Caco-2 (cell line): Measurements from ENCODE around the gene GLB1L. TPM values are rescaled to one million over a fixed set of nuclear protein-coding genes. Genes with fewer than 3 reads are reported as not detected.

Source experiments
- BruUV-seq: library from RNA; stranded (reverse); fragments of 400-500 nt; replicated peaks from 2 replicates; lab custom pipeline; 2021; lab: Mats Ljungman, UMichigan
- CTCF ChIA-PET: fragments of 300-600 bp; sonication (Branson Sonifier 250); formaldehyde crosslinking; loops from one replicate; lab custom pipeline; 2022; ENCODE audit warnings: antibody characterized with exemption; lab: Charles Lee
- POLR2A ChIA-PET: fragments of 300-600 bp; sonication (Branson Sonifier 250); formaldehyde crosslinking; loops from one replicate; lab custom pipeline; 2022; ENCODE audit warnings: antibody characterized with exemption; lab: Charles Lee
- DNase-seq, 2 experiments: peaks; one replicate each; pipeline versions ENCODE4 v3.0.0 to v3.0.0-alpha.2; 2020 to 2022
- H3K27me3 ChIP-seq: replicated peaks from 2 replicates; pipeline ENCODE4 v1.6.0; 2011; ENCODE audit warnings: low read length; ENCODE audit not compliant: control insufficient read depth, insufficient read depth
- H3K36me3 ChIP-seq: 2 replicates; pipeline ENCODE4 v1.5.1; 2011; ENCODE audit warnings: low read length; ENCODE audit not compliant: control insufficient read depth, insufficient read depth
- H3K4me1 ChIP-seq: fragments of 250-450 bp; sonication (Bioruptor Pico); 2 replicates; pipeline ENCODE4 v1.5.1; 2020; ENCODE audit warnings: mild to moderate bottlenecking
- H3K4me3 ChIP-seq: 2 replicates; pipeline ENCODE4 v1.5.1; 2011; ENCODE audit warnings: low read depth, mild to moderate bottlenecking, control low read depth, low read length
- H3K9me3 ChIP-seq: fragments of 250-450 bp; sonication (Bioruptor Pico); 2 replicates; pipeline ENCODE4 v1.5.1; 2020; ENCODE audit warnings: mild to moderate bottlenecking, moderate library complexity
- H3K27ac Mint-ChIP-seq: one replicate; pipeline ENCODE4 v1.8.0; 2022; ENCODE audit warnings: mixed read lengths; ENCODE audit not compliant: unreplicated experiment
- H3K27me3 Mint-ChIP-seq: one replicate; pipeline ENCODE4 v1.8.0; 2022; ENCODE audit warnings: mixed read lengths; ENCODE audit not compliant: insufficient read depth, unreplicated experiment
- H3K36me3 Mint-ChIP-seq: one replicate; pipeline ENCODE4 v1.8.0; 2022; ENCODE audit warnings: mild to moderate bottlenecking, mixed read lengths; ENCODE audit not compliant: insufficient read depth, unreplicated experiment
- H3K4me1 Mint-ChIP-seq: one replicate; pipeline ENCODE4 v1.8.0; 2022; ENCODE audit warnings: low read depth, mixed read lengths; ENCODE audit not compliant: unreplicated experiment
- H3K4me3 Mint-ChIP-seq: one replicate; pipeline ENCODE4 v1.8.0; 2022; ENCODE audit warnings: mild to moderate bottlenecking, moderate library complexity, mixed read lengths; ENCODE audit not compliant: unreplicated experiment
- H3K9me3 Mint-ChIP-seq: one replicate; pipeline ENCODE4 v1.8.0; 2022; ENCODE audit warnings: mixed read lengths; ENCODE audit not compliant: unreplicated experiment
- CTCF ChIP-seq, 2 experiments: fragments of 200-600 bp in 1 of 2; IDR thresholded peaks; 1 replicate in 1 of 2; 2 replicates in 1 of 2; pipeline versions ENCODE4 v1.5.1 to v1.8.0; 2011 to 2022; ENCODE audit warnings: antibody characterized with exemption in 1 of 2, control low read depth in 1 of 2, inconsistent platforms in 1 of 2, low read depth in 1 of 2, low read length in 1 of 2, mild to moderate bottlenecking in 1 of 2, moderate library complexity in 1 of 2; ENCODE audit not compliant: insufficient read depth in 1 of 2, severe bottlenecking in 1 of 2, unreplicated experiment in 1 of 2
- intact Hi-C: fragments of 100-400 bp; cut with micrococcal nuclease; formaldehyde crosslinking; loops from one replicate; pipeline ENCODE4 v1.10.0; 2022; ENCODE audit not compliant: unreplicated experiment
- total RNA-seq: library from RNA; stranded (reverse); gene quantifications from 2 replicates; pipeline ENCODE4 v1.2.3, GENCODE V29; 2022

GLB1L gene
- total RNA-seq, 1 experiment from 2014 or later = 3.3 TPM

DNA sequence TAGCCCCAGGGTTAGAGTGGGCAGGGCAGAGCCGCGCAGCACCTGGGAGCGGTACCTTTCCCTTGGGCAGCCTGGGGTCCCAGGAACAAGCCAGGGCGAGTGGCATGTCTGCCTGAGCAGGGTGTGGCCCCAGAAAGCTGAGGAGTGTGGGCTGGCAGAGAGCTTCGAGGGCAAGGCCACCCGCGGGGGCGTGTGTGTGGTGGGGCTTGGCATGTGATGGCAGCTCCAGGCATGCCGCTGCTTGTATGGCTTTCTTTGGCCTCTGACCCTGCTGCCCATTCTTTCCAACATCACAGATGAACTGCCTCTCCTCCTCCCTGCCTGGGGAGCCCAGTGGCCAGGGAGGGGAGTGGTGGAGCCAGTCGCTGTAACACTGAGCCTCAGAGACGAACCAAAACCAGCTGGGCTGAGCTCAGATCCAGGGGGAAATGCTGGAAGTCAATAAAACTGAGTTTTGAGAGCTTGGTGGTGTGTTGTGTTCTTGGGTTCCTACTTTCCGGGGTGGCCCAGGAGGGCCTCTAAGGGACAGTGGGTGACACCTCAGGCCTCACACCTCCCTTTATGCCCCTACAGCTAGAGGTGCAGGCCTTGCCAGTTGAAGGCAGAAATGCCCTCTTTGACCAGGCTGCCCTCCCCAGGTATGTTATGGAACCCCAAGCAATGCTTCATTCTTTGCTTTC lies 41.3 kb upstream of the GLB1L start:
- BruUV-seq = TSS peak; percentile 50
- no peak for TF ChIP-seq CTCF (IDR thresholded peaks at IDR 0.05; ENCODE audit: insufficient read depth in 1 of 2, low read depth in 1 of 2, low read length in 1 of 2, severe bottlenecking in 1 of 2, unreplicated experiment in 1 of 2)
- H3K36me3 Mint-ChIP-seq = peaks cover 19% of the 10 kb centered on the region
- no peaks in the 10 kb centered on the region for H3K4me1 Mint-ChIP-seq
- intact Hi-C loops = no loop called here
- ChIA-PET CTCF (interaction anchor here (1.2 to 2.9 kb wide), 2 partner anchors 8 to 9 kb away, joined by 4 to 20 read pairs; no protein-coding TSS in a partner anchor), POLR2A (interaction anchor here (0.5 kb wide), 1 partner anchor 97 kb away, joined by 3 read pairs; no protein-coding TSS in a partner anchor)
- H3K4me3 Mint-ChIP-seq = no peak overlapping the region
- DNase-seq = no peak
- Histone ChIP-seq H3K9me3 (no peaks in the 10 kb centered on the region), H3K36me3 (peaks cover 3% of the 10 kb centered on the region), H3K4me1 (no peaks in the 10 kb centered on the region), H3K27me3 (no peaks in the 10 kb centered on the region), H3K4me3 (no peak overlapping the region)
- no peaks in the 10 kb centered on the region for H3K27me3 Mint-ChIP-seq
- H3K27ac Mint-ChIP-seq = no peak overlapping the region
- no peaks in the 10 kb centered on the region for H3K9me3 Mint-ChIP-seq

GRCh38 chr2:219285894-219286425 lies 40.7 kb upstream of the GLB1L start:
- Histone ChIP-seq H3K36me3 (peaks cover 3% of the 10 kb centered on the region), H3K4me3 (no peak overlapping the region), H3K4me1 (no peaks in the 10 kb centered on the region), H3K9me3 (no peaks in the 10 kb centered on the region), H3K27me3 (no peaks in the 10 kb centered on the region)
- DNase-seq = no peak
- H3K27me3 Mint-ChIP-seq = no peaks in the 10 kb centered on the region
- peaks cover 19% of the 10 kb centered on the region for H3K36me3 Mint-ChIP-seq
- H3K27ac Mint-ChIP-seq = no peak overlapping the region
- no TSS peak for BruUV-seq
- no peaks in the 10 kb centered on the region for H3K9me3 Mint-ChIP-seq
- ChIA-PET POLR2A (interaction anchor here (0.5 kb wide), 1 partner anchor 98 kb away, joined by 3 read pairs; no protein-coding TSS in a partner anchor), CTCF (interaction anchor here (1.2 to 2.9 kb wide), 2 partner anchors 8 to 9 kb away, joined by 4 to 20 read pairs; no protein-coding TSS in a partner anchor)
- TF ChIP-seq CTCF (IDR thresholded peaks at IDR 0.05; ENCODE audit: insufficient read depth in 1 of 2, low read depth in 1 of 2, low read length in 1 of 2, severe bottlenecking in 1 of 2, unreplicated experiment in 1 of 2) = no peak
- intact Hi-C loops = no loop called here
- H3K4me1 Mint-ChIP-seq = no peaks in the 10 kb centered on the region
- H3K4me3 Mint-ChIP-seq = no peak overlapping the region

DNA sequence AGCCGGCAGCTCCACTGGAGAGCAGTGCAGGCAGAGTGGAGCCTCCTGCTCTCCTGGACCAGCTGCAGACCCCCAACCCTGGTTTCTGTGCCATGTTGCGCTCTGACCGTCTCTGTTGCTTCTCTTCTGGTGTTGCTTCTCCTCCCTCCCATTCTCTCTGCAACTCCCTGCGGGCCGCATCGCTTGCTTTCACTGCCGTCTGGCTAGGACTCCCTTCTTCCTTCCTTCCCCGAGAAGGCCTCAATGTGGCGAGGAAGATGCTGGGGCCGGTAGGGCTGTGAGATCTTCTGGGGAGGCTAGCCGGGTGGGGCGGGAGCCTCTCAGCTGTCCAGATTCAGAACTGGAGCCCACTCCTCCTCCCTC lies 40.1 kb upstream of the GLB1L start:
- Mint-ChIP-seq H3K36me3 (peaks cover 19% of the 10 kb centered on the region), H3K4me3 (no peak overlapping the region), H3K27me3 (no peaks in the 10 kb centered on the region), H3K27ac (no peak overlapping the region), H3K4me1 (no peaks in the 10 kb centered on the region), H3K9me3 (no peaks in the 10 kb centered on the region)
- no TSS peak for BruUV-seq
- H3K4me1 ChIP-seq = peaks cover under 1% of the 10 kb centered on the region; the same call in 1 of the 2 replicates
- H3K27me3 ChIP-seq = no peaks in the 10 kb centered on the region
- no peak for TF ChIP-seq CTCF (IDR thresholded peaks at IDR 0.05; ENCODE audit: insufficient read depth in 1 of 2, low read depth in 1 of 2, low read length in 1 of 2, severe bottlenecking in 1 of 2, unreplicated experiment in 1 of 2)
- intact Hi-C loops = no loop called here
- CTCF ChIA-PET = interaction anchor here (2.9 kb wide), 1 partner anchor 10 kb away, joined by 20 read pairs; no protein-coding TSS in a partner anchor
- H3K9me3 ChIP-seq = no peaks in the 10 kb centered on the region
- POLR2A ChIA-PET = no interaction called here
- DNase-seq = no peak
- H3K4me3 ChIP-seq = no peak overlapping the region
- H3K36me3 ChIP-seq = peaks cover 3% of the 10 kb centered on the region
